SK-N-SH treated with all-trans-retinoic acid at 6 μM for 48 hours (cell line): ENCODE data around the gene MTERF2.

Experiments
- ARNTL ChIP-seq: fragments of 450-650 bp; formaldehyde crosslinking; IDR thresholded peaks from 2 replicates; pipeline ENCODE4 v1.5.0; 2020; ENCODE audit warnings: low read depth, mild to moderate bottlenecking, moderate library complexity, borderline replicate concordance
- CSDC2 ChIP-seq: fragments of 250-450 bp; sonication (Bioruptor Pico); IDR thresholded peaks from 2 replicates; pipeline ENCODE4 v1.5.0; 2020; ENCODE audit warnings: mild to moderate bottlenecking, moderate library complexity
- ESRRG ChIP-seq: fragments of 250-450 bp; sonication (Bioruptor Pico); IDR thresholded peaks from 2 replicates; pipeline ENCODE4 v1.6.1; 2021; ENCODE audit warnings: mild to moderate bottlenecking
- PPARA ChIP-seq: fragments of 250-450 bp; sonication (Bioruptor Pico); IDR thresholded peaks from 2 replicates; pipeline ENCODE4 v1.5.0; 2020; ENCODE audit warnings: mild to moderate bottlenecking, borderline replicate concordance
- RARB ChIP-seq: fragments of 250-450 bp; sonication (Bioruptor Pico); IDR thresholded peaks from 2 replicates; pipeline ENCODE4 v1.8.0; 2021; ENCODE audit warnings: mild to moderate bottlenecking, moderate library complexity
- TOX ChIP-seq: fragments of 250-450 bp; sonication (Bioruptor Pico); IDR thresholded peaks from 2 replicates; pipeline ENCODE4 v1.8.0; 2021; ENCODE audit warnings: mild to moderate bottlenecking, moderate library complexity, borderline replicate concordance
- ZFP3 ChIP-seq: fragments of 250-450 bp; sonication (Bioruptor Pico); IDR thresholded peaks from 2 replicates; pipeline ENCODE4 v1.5.0; 2020; ENCODE audit warnings: mild to moderate bottlenecking, moderate library complexity
- ZFP30 ChIP-seq: fragments of 450-650 bp; formaldehyde crosslinking; IDR thresholded peaks from 2 replicates; pipeline ENCODE4 v1.5.0; 2022; ENCODE audit warnings: mild to moderate bottlenecking, moderate library complexity
- ZNF70 ChIP-seq: fragments of 450-650 bp; formaldehyde crosslinking; IDR thresholded peaks from 2 replicates; pipeline ENCODE4 v1.5.0; 2020; ENCODE audit warnings: mild to moderate bottlenecking, moderate library complexity
- ZNF8 ChIP-seq: fragments of 450-650 bp; formaldehyde crosslinking; IDR thresholded peaks from 2 replicates; pipeline ENCODE4 v1.5.0; 2020; ENCODE audit warnings: mild to moderate bottlenecking, moderate library complexity
- TF ChIP-seq, protein P1 (sequence below): fragments of 250-450 bp; sonication (Bioruptor Pico); IDR thresholded peaks from 2 replicates; pipeline ENCODE4 v1.8.0; 2020; ENCODE audit warnings: mild to moderate bottlenecking, moderate library complexity, borderline replicate concordance
- TF ChIP-seq, protein P2 (sequence below): fragments of 250-450 bp; sonication (Bioruptor Pico); IDR thresholded peaks from 2 replicates; pipeline ENCODE4 v1.5.1; 2020; ENCODE audit warnings: low read depth, mild to moderate bottlenecking, moderate library complexity
- TF ChIP-seq, protein P3 (sequence below): fragments of 250-450 bp; sonication (Bioruptor Pico); IDR thresholded peaks from 2 replicates; pipeline ENCODE4 v1.8.0; 2021; ENCODE audit warnings: low read depth, mild to moderate bottlenecking, moderate library complexity, borderline replicate concordance
- TF ChIP-seq, protein P4 (sequence below): fragments of 250-450 bp; sonication (Bioruptor Pico); IDR thresholded peaks from 2 replicates; pipeline ENCODE4 v1.5.1; 2021; ENCODE audit warnings: mild to moderate bottlenecking, moderate library complexity

DNA sequence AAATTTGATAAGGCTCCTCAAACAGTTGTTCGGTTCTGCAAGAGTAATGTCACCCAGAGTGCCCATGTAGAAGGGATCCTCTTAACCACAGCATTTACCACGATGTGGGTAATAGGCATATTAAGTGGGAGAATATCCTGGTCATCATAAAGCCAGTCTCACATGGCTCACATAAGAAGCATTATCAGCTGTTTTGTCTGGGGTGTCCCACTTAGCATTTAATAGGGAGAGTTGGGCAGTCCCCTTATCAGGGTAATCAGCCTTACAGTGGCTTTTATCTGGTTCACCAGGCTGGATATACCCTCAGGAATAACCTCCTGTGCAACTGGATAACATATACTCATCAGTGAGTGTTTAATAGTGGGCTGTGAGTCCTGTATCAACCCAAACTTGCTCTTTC, 44.2 kb downstream of the MTERF2 start:
- TF ChIP-seq TOX (CRISPR knock-in tag) (no peak), ZNF8 (CRISPR knock-in tag) (no peak), RARB (CRISPR knock-in tag) (no peak), ZFP30 (CRISPR knock-in tag) (no peak), ZNF70 (no peak), ESRRG (CRISPR knock-in tag) (no peak), CSDC2 (CRISPR knock-in tag) (no peak), PPARA (CRISPR knock-in tag) (no peak), ZFP3 (CRISPR knock-in tag) (no peak), ARNTL (no peak)
- TF ChIP-seq, protein P1, sequence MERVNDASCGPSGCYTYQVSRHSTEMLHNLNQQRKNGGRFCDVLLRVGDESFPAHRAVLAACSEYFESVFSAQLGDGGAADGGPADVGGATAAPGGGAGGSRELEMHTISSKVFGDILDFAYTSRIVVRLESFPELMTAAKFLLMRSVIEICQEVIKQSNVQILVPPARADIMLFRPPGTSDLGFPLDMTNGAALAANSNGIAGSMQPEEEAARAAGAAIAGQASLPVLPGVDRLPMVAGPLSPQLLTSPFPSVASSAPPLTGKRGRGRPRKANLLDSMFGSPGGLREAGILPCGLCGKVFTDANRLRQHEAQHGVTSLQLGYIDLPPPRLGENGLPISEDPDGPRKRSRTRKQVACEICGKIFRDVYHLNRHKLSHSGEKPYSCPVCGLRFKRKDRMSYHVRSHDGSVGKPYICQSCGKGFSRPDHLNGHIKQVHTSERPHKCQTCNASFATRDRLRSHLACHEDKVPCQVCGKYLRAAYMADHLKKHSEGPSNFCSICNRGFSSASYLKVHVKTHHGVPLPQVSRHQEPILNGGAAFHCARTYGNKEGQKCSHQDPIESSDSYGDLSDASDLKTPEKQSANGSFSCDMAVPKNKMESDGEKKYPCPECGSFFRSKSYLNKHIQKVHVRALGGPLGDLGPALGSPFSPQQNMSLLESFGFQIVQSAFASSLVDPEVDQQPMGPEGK (CRISPR knock-in tag), result no peak
- TF ChIP-seq, protein P2, sequence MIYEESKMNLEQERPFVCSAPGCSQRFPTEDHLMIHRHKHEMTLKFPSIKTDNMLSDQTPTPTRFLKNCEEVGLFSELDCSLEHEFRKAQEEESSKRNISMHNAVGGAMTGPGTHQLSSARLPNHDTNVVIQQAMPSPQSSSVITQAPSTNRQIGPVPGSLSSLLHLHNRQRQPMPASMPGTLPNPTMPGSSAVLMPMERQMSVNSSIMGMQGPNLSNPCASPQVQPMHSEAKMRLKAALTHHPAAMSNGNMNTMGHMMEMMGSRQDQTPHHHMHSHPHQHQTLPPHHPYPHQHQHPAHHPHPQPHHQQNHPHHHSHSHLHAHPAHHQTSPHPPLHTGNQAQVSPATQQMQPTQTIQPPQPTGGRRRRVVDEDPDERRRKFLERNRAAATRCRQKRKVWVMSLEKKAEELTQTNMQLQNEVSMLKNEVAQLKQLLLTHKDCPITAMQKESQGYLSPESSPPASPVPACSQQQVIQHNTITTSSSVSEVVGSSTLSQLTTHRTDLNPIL, result no peak
- TF ChIP-seq, protein P3, sequence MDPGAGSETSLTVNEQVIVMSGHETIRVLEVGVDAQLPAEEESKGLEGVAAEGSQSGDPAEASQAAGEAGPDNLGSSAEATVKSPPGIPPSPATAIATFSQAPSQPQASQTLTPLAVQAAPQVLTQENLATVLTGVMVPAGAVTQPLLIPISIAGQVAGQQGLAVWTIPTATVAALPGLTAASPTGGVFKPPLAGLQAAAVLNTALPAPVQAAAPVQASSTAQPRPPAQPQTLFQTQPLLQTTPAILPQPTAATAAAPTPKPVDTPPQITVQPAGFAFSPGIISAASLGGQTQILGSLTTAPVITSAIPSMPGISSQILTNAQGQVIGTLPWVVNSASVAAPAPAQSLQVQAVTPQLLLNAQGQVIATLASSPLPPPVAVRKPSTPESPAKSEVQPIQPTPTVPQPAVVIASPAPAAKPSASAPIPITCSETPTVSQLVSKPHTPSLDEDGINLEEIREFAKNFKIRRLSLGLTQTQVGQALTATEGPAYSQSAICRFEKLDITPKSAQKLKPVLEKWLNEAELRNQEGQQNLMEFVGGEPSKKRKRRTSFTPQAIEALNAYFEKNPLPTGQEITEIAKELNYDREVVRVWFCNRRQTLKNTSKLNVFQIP (CRISPR knock-in tag), result no peak
- TF ChIP-seq, protein P4, sequence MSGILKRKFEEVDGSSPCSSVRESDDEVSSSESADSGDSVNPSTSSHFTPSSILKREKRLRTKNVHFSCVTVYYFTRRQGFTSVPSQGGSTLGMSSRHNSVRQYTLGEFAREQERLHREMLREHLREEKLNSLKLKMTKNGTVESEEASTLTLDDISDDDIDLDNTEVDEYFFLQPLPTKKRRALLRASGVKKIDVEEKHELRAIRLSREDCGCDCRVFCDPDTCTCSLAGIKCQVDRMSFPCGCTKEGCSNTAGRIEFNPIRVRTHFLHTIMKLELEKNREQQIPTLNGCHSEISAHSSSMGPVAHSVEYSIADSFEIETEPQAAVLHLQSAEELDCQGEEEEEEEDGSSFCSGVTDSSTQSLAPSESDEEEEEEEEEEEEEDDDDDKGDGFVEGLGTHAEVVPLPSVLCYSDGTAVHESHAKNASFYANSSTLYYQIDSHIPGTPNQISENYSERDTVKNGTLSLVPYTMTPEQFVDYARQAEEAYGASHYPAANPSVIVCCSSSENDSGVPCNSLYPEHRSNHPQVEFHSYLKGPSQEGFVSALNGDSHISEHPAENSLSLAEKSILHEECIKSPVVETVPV, result no peak
